SK-N-SH (cell line): ENCODE data around the gene OPN1SW. TPM values are rescaled to one million over a fixed set of nuclear protein-coding genes. Genes with fewer than 3 reads are reported as not detected.

Experiments
- CTCF ChIA-PET: fragments of 300-600, 350-600 bp; formaldehyde crosslinking; extraction: SDS; loops from one replicate; lab custom pipeline; 2021; lab: Yijun Ruan, JAX
- POLR2A ChIA-PET: fragments of 350-600 bp; sonication (Branson Sonifier 250); formaldehyde crosslinking; extraction: SDS; loops from one replicate; lab custom pipeline; 2020; ENCODE audit warnings: antibody characterized with exemption, inconsistent platforms; lab: Yijun Ruan, JAX
- DNase-seq: peaks from one replicate; pipeline ENCODE4 v3.0.0; 2012
- H2AFZ ChIP-seq: fragments of 200-600 bp; sonication (generic); 2 replicates; pipeline ENCODE4 v1.8.1; 2016; ENCODE audit warnings: antibody characterized with exemption, mild to moderate bottlenecking, low read depth
- H3F3A ChIP-seq: fragments of 200-600 bp; sonication (generic); replicated peaks from 2 replicates; pipeline ENCODE3; 2016; ENCODE audit warnings: antibody characterized with exemption, mild to moderate bottlenecking; ENCODE audit not compliant: insufficient read depth
- H3K27ac ChIP-seq, 2 experiments: fragments of 200-500 bp in 1 of 2; fragments of 200-600 bp in 1 of 2; sonication (Bioruptor generic) in 1 of 2; sonication (generic), shearing (Covaris generic) in 1 of 2; 2 replicates each; pipeline versions ENCODE4 v1.5.1 to v1.6.1; 2014 to 2016; ENCODE audit warnings: low read depth in 2 of 2, inconsistent platforms in 1 of 2, low read length in 1 of 2, mild to moderate bottlenecking in 1 of 2, mixed read lengths in 1 of 2
- H3K27me3 ChIP-seq: fragments of 200-600 bp; sonication (generic), shearing (Covaris generic); 2 replicates; pipeline ENCODE4 v1.6.1; 2016; ENCODE audit warnings: mixed run types; ENCODE audit not compliant: insufficient read depth
- H3K36me3 ChIP-seq, 2 experiments: fragments of 200-500 bp in 1 of 2; fragments of 200-600 bp in 1 of 2; sonication (Bioruptor generic) in 1 of 2; sonication (generic) in 1 of 2; replicated peaks in 1 of 2; 2 replicates each; pipeline versions ENCODE3 to v1.5.1; 2014 to 2016; ENCODE audit warnings: low read length in 1 of 2, mild to moderate bottlenecking in 1 of 2; ENCODE audit not compliant: insufficient read depth in 2 of 2, control insufficient read depth in 1 of 2
- H3K4me1 ChIP-seq, 2 experiments: fragments of 200-500 bp in 1 of 2; fragments of 200-600 bp in 1 of 2; sonication (Bioruptor generic) in 1 of 2; sonication (generic), shearing (Covaris generic) in 1 of 2; 2 replicates each; pipeline versions ENCODE4 v1.5.1 to v1.6.1; 2014 to 2016; ENCODE audit warnings: low read depth in 1 of 2, low read length in 1 of 2, mixed run types in 1 of 2; ENCODE audit not compliant: insufficient read depth in 2 of 2, control insufficient read depth in 1 of 2
- H3K4me2 ChIP-seq: fragments of 200-600 bp; sonication (generic), shearing (Covaris generic); 2 replicates; pipeline ENCODE4 v1.6.1; 2017; ENCODE audit warnings: mixed run types
- H3K4me3 ChIP-seq, 2 experiments: fragments of 200-500 bp in 1 of 2; fragments of 200-600 bp in 1 of 2; sonication (Bioruptor generic) in 1 of 2; sonication (generic), shearing (Covaris generic) in 1 of 2; 2 replicates each; pipeline versions ENCODE4 v1.5.1 to v1.8.1; 2014 to 2016; ENCODE audit warnings: low read depth in 2 of 2, inconsistent platforms in 1 of 2, low read length in 1 of 2, mild to moderate bottlenecking in 1 of 2, mixed read lengths in 1 of 2, moderate library complexity in 1 of 2
- H3K79me2 ChIP-seq: fragments of 200-600 bp; sonication (generic); 2 replicates; pipeline ENCODE4 v1.8.1; 2017; ENCODE audit warnings: mild to moderate bottlenecking; ENCODE audit not compliant: insufficient read depth
- H3K9ac ChIP-seq: fragments of 200-600 bp; sonication (generic); 2 replicates; pipeline ENCODE4 v1.6.1; 2017; ENCODE audit warnings: mixed run types
- H3K9me2 ChIP-seq: fragments of 200-600 bp; sonication (generic); 2 replicates; pipeline ENCODE4 v1.6.1; 2017; ENCODE audit warnings: mixed run types
- H3K9me3 ChIP-seq: fragments of 200-600 bp; sonication (generic); 2 replicates; pipeline ENCODE4 v1.6.1; 2017; ENCODE audit warnings: mixed run types, mild to moderate bottlenecking, moderate library complexity
- H4K20me1 ChIP-seq: fragments of 200-600 bp; sonication (generic); 2 replicates; pipeline ENCODE4 v1.6.1; 2017; ENCODE audit warnings: mild to moderate bottlenecking, mixed run types; ENCODE audit not compliant: insufficient read depth
- EZH2phosphoT487 ChIP-seq: fragments of 200-600 bp; sonication (generic); IDR thresholded peaks from 2 replicates; pipeline ENCODE4 v1.6.1; 2017; ENCODE audit warnings: low read depth, mixed run types, mild to moderate bottlenecking, antibody characterized with exemption, moderate library complexity, borderline replicate concordance
- FOXM1 ChIP-seq: IDR thresholded peaks from 2 replicates; pipeline ENCODE4 v1.4.0; 2012; ENCODE audit warnings: low read depth, mild to moderate bottlenecking
- GABPA ChIP-seq: IDR thresholded peaks from 2 replicates; pipeline ENCODE4 v1.4.0; 2012; ENCODE audit warnings: low read depth, mild to moderate bottlenecking
- IRF3 ChIP-seq: fragments of 150-350 bp; IDR thresholded peaks from 2 replicates; pipeline ENCODE4 v1.6.1; 2016; ENCODE audit warnings: mild to moderate bottlenecking, low read depth, low read length
- JUND ChIP-seq: IDR thresholded peaks from 2 replicates; pipeline ENCODE4 v1.4.0; 2012
- MAX ChIP-seq: IDR thresholded peaks from 2 replicates; pipeline ENCODE4 v1.4.0; 2012; ENCODE audit warnings: low read depth
- MXI1 ChIP-seq: IDR thresholded peaks from 2 replicates; pipeline ENCODE4 v1.6.1; 2012; ENCODE audit warnings: mild to moderate bottlenecking, low read depth, low read length, improper control_type of control experiment
- RAD21 ChIP-seq: IDR thresholded peaks from 2 replicates; pipeline ENCODE4 v1.6.1; 2012; ENCODE audit warnings: mild to moderate bottlenecking, low read length
- RCOR1 ChIP-seq: fragments of 150-350 bp; IDR thresholded peaks from 2 replicates; pipeline ENCODE4 v1.6.1; 2017; ENCODE audit warnings: antibody characterized with exemption, low read length
- REST ChIP-seq: IDR thresholded peaks from 2 replicates; pipeline ENCODE4 v1.6.1; 2012; ENCODE audit warnings: mild to moderate bottlenecking, low read depth, low read length, moderate library complexity
- RFX5 ChIP-seq: IDR thresholded peaks from 2 replicates; pipeline ENCODE4 v1.6.1; 2012; ENCODE audit warnings: mild to moderate bottlenecking, improper control_type of control experiment, low read length
- RXRA ChIP-seq: IDR thresholded peaks from 2 replicates; pipeline ENCODE4 v1.4.0; 2012; ENCODE audit warnings: low read depth, mild to moderate bottlenecking, borderline replicate concordance
- SIN3A ChIP-seq: IDR thresholded peaks from 2 replicates; pipeline ENCODE4 v1.6.1; 2012; ENCODE audit warnings: low read depth, mild to moderate bottlenecking, low read length, moderate library complexity, borderline replicate concordance
- TAF1 ChIP-seq: IDR thresholded peaks from 2 replicates; pipeline ENCODE4 v1.6.1; 2012; ENCODE audit warnings: low read depth, mild to moderate bottlenecking, low read length, moderate library complexity, borderline replicate concordance
- TCF12 ChIP-seq: IDR thresholded peaks from 2 replicates; pipeline ENCODE4 v1.4.0; 2012
- USF1 ChIP-seq: IDR thresholded peaks from 2 replicates; pipeline ENCODE4 v1.4.0; 2012; ENCODE audit warnings: low read depth, borderline replicate concordance
- YY1 ChIP-seq: IDR thresholded peaks from 2 replicates; pipeline ENCODE4 v1.4.0; 2012; ENCODE audit warnings: low read depth, mild to moderate bottlenecking
- ZBTB33 ChIP-seq: IDR thresholded peaks from 2 replicates; pipeline ENCODE4 v1.4.0; 2012; ENCODE audit warnings: low read depth, borderline replicate concordance
- WGBS: methylation state at CpG from one replicate; pipeline ENCODE4 v1.1.6; 2017; ENCODE audit warnings: low lambda C conversion rate; 5-methylcytosine and 5-hydroxymethylcytosine counted together
- polyA plus RNA-seq, 3 experiments: library from polyadenylated mRNA; depleted of rRNA; stranded (reverse); fragments of >200 nt; gene quantifications; 2 replicates each; pipeline ENCODE4 v1.2.3, GENCODE V29; 2012

The OPN1SW gene
- polyA plus RNA-seq, 1 of the 3 experiments (the other 2 are of a cell fraction) = 0.05 TPM

GRCh38 chr7:128791121-128791971, 15.8 kb upstream of the OPN1SW start, which contains the start of gene CCDC136 (continued):
- TF ChIP-seq REST = 0 out of 2 replicates have a peak, but pooled peaks have one; percentile 1
- 0 out of 2 replicates have a peak, but pooled peaks have one; percentile 9 for TF ChIP-seq SIN3A
- TF ChIP-seq MXI1 = peak; percentile 45
- no peak; the same call in none of the 2 replicates for TF ChIP-seq GABPA
- no peak for TF ChIP-seq USF1

GRCh38 chr7:128790315-128791041, 14.9 kb upstream of the OPN1SW start:
- Histone ChIP-seq H3K27ac (peak overlapping the region in 1 of 2 experiments; percentile 58; a peak in 1 of 4 replicates), H2AFZ (peak overlapping the region; percentile 90), H3F3A (peaks cover 19% of the 10 kb centered on the region), H3K27me3 (no peaks in the 10 kb centered on the region), H3K4me3 (peak overlapping the region; percentile 82 to 85), H3K9ac (peak overlapping the region; percentile 71; the same call in 1 of the 2 replicates), H3K9me3 (no peaks in the 10 kb centered on the region), H3K36me3 (peaks cover 11 to 14% of the 10 kb centered on the region in 2 experiments), H3K4me2 (peak overlapping the region; percentile 100), H3K4me1 (peaks cover 9 to 21% of the 10 kb centered on the region in 2 experiments), H4K20me1 (no peaks in the 10 kb centered on the region), H3K9me2 (no peaks in the 10 kb centered on the region), H3K79me2 (0 out of 2 replicates have a peak, but pooled peaks cover 3% of the 10 kb centered on the region)
- 50% methylated on average over 25 of the region's 45 CpGs for WGBS
- ChIA-PET CTCF (interaction anchor here (1.5 kb wide), 1 partner anchor 93 kb away, joined by 5 read pairs; no protein-coding TSS in a partner anchor), POLR2A (interaction anchor here (0.8 to 1.3 kb wide), 4 partner anchors 10 to 52 kb away, joined by 3 to 11 read pairs (median 4); partner anchors contain the start of gene CALU)
- DNase-seq = peak; percentile 77
- TF ChIP-seq TAF1 (no peak), JUND (no peak), FOXM1 (no peak), RCOR1 (no peak), RFX5 (no peak), IRF3 (no peak), RAD21 (no peak), USF1 (no peak), TCF12 (no peak), EZH2phosphoT487 (no peak), RXRA (no peak), YY1 (no peak), MAX (no peak), ZBTB33 (no peak)
